H1 (cell line): Measurements from ENCODE around the gene TRIM41. TPM values are rescaled to one million over a fixed set of nuclear protein-coding genes. Genes with fewer than 3 reads are reported as not detected.
"Not testable (repeated sequence)": the region's sequence is repeated elsewhere in the genome, so short reads cannot be mapped to it uniquely, and the experiment has no call there.

Experiments
- CTCF ChIA-PET: fragments of 300-600 bp; sonication (Branson Sonifier 250); formaldehyde crosslinking; loops from one replicate; lab custom pipeline; 2021; ENCODE audit not compliant: partially characterized antibody; lab: Charles Lee
- POLR2A ChIA-PET: fragments of 300-600 bp; sonication (Branson Sonifier 250); formaldehyde crosslinking; loops from one replicate; lab custom pipeline; 2021; ENCODE audit warnings: inconsistent platforms; ENCODE audit not compliant: partially characterized antibody; lab: Charles Lee
- DNase-seq, 2 experiments: peaks; one replicate each; pipeline versions ENCODE4 v3.0.0 to v3.0.0-alpha.2; 2010 to 2022; ENCODE audit warnings: low spot score in 2 of 2, low read depth in 1 of 2, mixed read lengths in 1 of 2
- FAIRE-seq: peaks from 2 replicates; lab custom pipeline; 2011; peaks lifted over from hg19 to GRCh38; lab: Jason Lieb, UNC
- H2AFZ ChIP-seq: 2 replicates; pipeline ENCODE4 v1.8.1; 2012; ENCODE audit warnings: low read length, inconsistent platforms
- H2AK5ac ChIP-seq: 2 replicates; pipeline ENCODE4 v1.6.1; 2013; ENCODE audit warnings: low read depth, low read length
- H2BK120ac ChIP-seq: replicated peaks from 2 replicates; pipeline ENCODE3; 2013; ENCODE audit warnings: low read depth, low read length, inconsistent platforms
- H2BK12ac ChIP-seq: 2 replicates; pipeline ENCODE4 v1.6.1; 2013; ENCODE audit warnings: low read depth, low read length
- H2BK15ac ChIP-seq: 2 replicates; pipeline ENCODE4 v1.6.1; 2013; ENCODE audit warnings: low read length
- H2BK20ac ChIP-seq: 2 replicates; pipeline ENCODE4 v1.6.1; 2013; ENCODE audit warnings: low read length
- H2BK5ac ChIP-seq: 2 replicates; pipeline ENCODE4 v1.6.1; 2013; ENCODE audit warnings: low read depth, low read length
- H3K14ac ChIP-seq: 2 replicates; pipeline ENCODE4 v1.6.1; 2013; ENCODE audit warnings: inconsistent platforms; ENCODE audit not compliant: insufficient read length
- H3K18ac ChIP-seq: 2 replicates; pipeline ENCODE4 v1.6.1; 2013; ENCODE audit warnings: low read length; ENCODE audit errors: extremely low read depth
- H3K23ac ChIP-seq: 2 replicates; pipeline ENCODE4 v1.6.1; 2013; ENCODE audit warnings: inconsistent platforms; ENCODE audit not compliant: insufficient read length
- H3K23me2 ChIP-seq: 2 replicates; pipeline ENCODE4 v1.6.1; 2013; ENCODE audit warnings: low read depth, low read length
- H3K27ac ChIP-seq: 2 replicates; pipeline ENCODE4 v1.6.1; 2011; ENCODE audit warnings: low read depth, low read length, inconsistent platforms
- H3K27me3 ChIP-seq, 4 experiments: replicated peaks in 1 of 4; 1 replicate in 1 of 4; 2 replicates in 3 of 4; pipeline versions ENCODE4 v1.6.1 to v1.8.1; 2011 to 2013; ENCODE audit warnings: low read length in 3 of 4, mild to moderate bottlenecking in 3 of 4, inconsistent platforms in 2 of 4, mixed read lengths in 2 of 4, moderate library complexity in 1 of 4; ENCODE audit not compliant: control insufficient read depth in 3 of 4, insufficient read depth in 3 of 4; ENCODE audit errors: extremely low read depth in 1 of 4
- H3K36me3 ChIP-seq, 4 experiments: 2 replicates each; pipeline versions ENCODE4 v1.6.1 to v1.8.1; 2011 to 2013; ENCODE audit warnings: mild to moderate bottlenecking in 4 of 4, low read length in 3 of 4, moderate library complexity in 2 of 4, control low read depth in 1 of 4, inconsistent platforms in 1 of 4; ENCODE audit not compliant: insufficient read depth in 4 of 4, control insufficient read depth in 2 of 4
- H3K4ac ChIP-seq: replicated peaks from 2 replicates; pipeline ENCODE3; 2013; ENCODE audit warnings: low read length, low read depth, mixed read lengths, inconsistent platforms; ENCODE audit not compliant: insufficient read length
- H3K4me1 ChIP-seq, 4 experiments: replicated peaks in 1 of 4; 1 replicate in 1 of 4; 2 replicates in 3 of 4; pipeline versions ENCODE4 v1.6.1 to v1.8.1; 2011 to 2013; ENCODE audit warnings: low read length in 3 of 4, inconsistent platforms in 2 of 4, mixed read lengths in 1 of 4; ENCODE audit not compliant: insufficient read depth in 4 of 4, control insufficient read depth in 3 of 4
- H3K4me2 ChIP-seq, 2 experiments: 2 replicates each; pipeline versions ENCODE4 v1.6.1 to v1.8.1; 2011 to 2013; ENCODE audit warnings: low read depth in 2 of 2, low read length in 2 of 2, control low read depth in 1 of 2, inconsistent platforms in 1 of 2, mild to moderate bottlenecking in 1 of 2; ENCODE audit not compliant: insufficient read depth in 1 of 2
- H3K4me3 ChIP-seq, 4 experiments: fragments of 200-600, 300-600 bp in 1 of 4; sonication (generic), shearing (Covaris generic), sonication (Bioruptor Twin) in 1 of 4; 2 replicates each; pipeline versions ENCODE4 v1.5.1 to v1.8.1; 2011 to 2016; ENCODE audit warnings: low read length in 4 of 4, low read depth in 3 of 4, control low read depth in 2 of 4, inconsistent platforms in 2 of 4, mild to moderate bottlenecking in 2 of 4, mixed read lengths in 1 of 4, moderate library complexity in 1 of 4; ENCODE audit not compliant: insufficient read depth in 2 of 4; ENCODE audit errors: extremely low read depth in 1 of 4
- H3K56ac ChIP-seq: replicated peaks from 2 replicates; pipeline ENCODE3; 2013; ENCODE audit warnings: low read depth, mild to moderate bottlenecking, mixed read lengths, low read length, inconsistent platforms; ENCODE audit not compliant: insufficient read length
- H3K79me1 ChIP-seq: 2 replicates; pipeline ENCODE4 v1.6.1; 2013; ENCODE audit warnings: low read depth, low read length, control low read depth
- H3K79me2 ChIP-seq, 2 experiments: 2 replicates each; pipeline versions ENCODE4 v1.6.1 to v1.8.1; 2012 to 2013; ENCODE audit warnings: low read length in 2 of 2, mild to moderate bottlenecking in 2 of 2, inconsistent platforms in 1 of 2; ENCODE audit not compliant: insufficient read depth in 2 of 2, control insufficient read depth in 1 of 2
- H3K9ac ChIP-seq, 4 experiments: replicated peaks in 1 of 4; 1 replicate in 1 of 4; 2 replicates in 3 of 4; pipeline versions ENCODE4 v1.6.1 to v1.8.1; 2011 to 2013; ENCODE audit warnings: low read depth in 3 of 4, low read length in 3 of 4, control low read depth in 2 of 4, mild to moderate bottlenecking in 2 of 4, moderate library complexity in 2 of 4, inconsistent platforms in 1 of 4; ENCODE audit errors: extremely low read depth in 1 of 4
- H3K9me3 ChIP-seq, 2 experiments: 2 replicates each; pipeline versions ENCODE4 v1.6.1 to v1.8.1; 2012 to 2013; ENCODE audit warnings: mild to moderate bottlenecking in 2 of 2, moderate library complexity in 2 of 2, control low read depth in 1 of 2, inconsistent platforms in 1 of 2, low read depth in 1 of 2, low read length in 1 of 2, mixed read lengths in 1 of 2; ENCODE audit not compliant: insufficient read depth in 2 of 2
- H4K20me1 ChIP-seq, 2 experiments: replicated peaks in 1 of 2; 2 replicates each; pipeline versions ENCODE3 to v1.8.1; 2011 to 2013; ENCODE audit warnings: inconsistent platforms in 2 of 2, low read length in 2 of 2, mild to moderate bottlenecking in 1 of 2; ENCODE audit not compliant: insufficient read depth in 2 of 2, control insufficient read depth in 1 of 2
- H4K5ac ChIP-seq: 2 replicates; pipeline ENCODE4 v1.6.1; 2013; ENCODE audit warnings: low read length, low read depth, mixed read lengths, inconsistent platforms; ENCODE audit not compliant: insufficient read length
- H4K8ac ChIP-seq: 2 replicates; pipeline ENCODE4 v1.8.0; 2013; ENCODE audit warnings: mild to moderate bottlenecking, moderate library complexity, low read length, inconsistent platforms; ENCODE audit not compliant: insufficient read depth; ENCODE audit errors: extremely low read depth
- H4K91ac ChIP-seq: replicated peaks from 2 replicates; pipeline ENCODE3; 2013; ENCODE audit warnings: low read length, mixed read lengths, inconsistent platforms; ENCODE audit not compliant: insufficient read length
- CTCF ChIP-seq, 3 experiments: IDR thresholded peaks; 1 replicate in 2 of 3; 2 replicates in 1 of 3; pipeline versions ENCODE4 v1.5.1 to v1.6.1; 2011; ENCODE audit warnings: low read length in 3 of 3, mild to moderate bottlenecking in 3 of 3, inconsistent platforms in 2 of 3, low read depth in 1 of 3, moderate library complexity in 1 of 3; ENCODE audit not compliant: insufficient read depth in 1 of 3; ENCODE audit errors: control extremely low read depth in 1 of 3
- RAD21 ChIP-seq, 2 experiments: IDR thresholded peaks in 1 of 2; conservative IDR thresholded peaks in 1 of 2; 2 replicates each; pipeline ENCODE4 v1.6.1; 2011; ENCODE audit warnings: low read depth in 2 of 2, low read length in 2 of 2, improper control_type of control experiment in 1 of 2, inconsistent platforms in 1 of 2, mild to moderate bottlenecking in 1 of 2, moderate library complexity in 1 of 2
- RBBP5 ChIP-seq: IDR thresholded peaks from 2 replicates; pipeline ENCODE4 v1.7.1; 2012; ENCODE audit warnings: low read depth, mild to moderate bottlenecking, inconsistent platforms, low read length, moderate library complexity, borderline replicate concordance
- TAF1 ChIP-seq: IDR thresholded peaks from 2 replicates; pipeline ENCODE4 v1.6.1; 2011; ENCODE audit warnings: mild to moderate bottlenecking, low read depth, low read length
- TBP ChIP-seq: IDR thresholded peaks from 2 replicates; pipeline ENCODE4 v1.6.1; 2011; ENCODE audit warnings: low read depth, low read length, improper control_type of control experiment
- WGBS, 2 experiments: shearing (Covaris generic) in 1 of 2; methylation state at CpG; one replicate each; pipeline versions ENCODE4 v1.1.6 to v1.1.7; 2013 to 2015; ENCODE audit warnings: low lambda C conversion rate in 2 of 2, mixed read lengths in 2 of 2, inconsistent platforms in 1 of 2, low coverage in 1 of 2, missing lambda C conversion rate in 1 of 2; ENCODE audit not compliant: insufficient replicate concordance in 2 of 2, insufficient coverage in 1 of 2, insufficient read length in 1 of 2; ENCODE audit errors: extremely low coverage in 1 of 2, missing lambda C conversion rate in 1 of 2; 5-methylcytosine and 5-hydroxymethylcytosine counted together
- polyA plus RNA-seq, 7 experiments: library from polyadenylated mRNA; depleted of rRNA in 3 of 7; stranded (reverse) in 5 of 7; unstranded in 2 of 7; fragments of >200 nt in 5 of 7; fragments of 200-250 nt in 2 of 7; gene quantifications; 1 replicate in 5 of 7; 2 replicates in 1 of 7; 4 replicates in 1 of 7; pipeline versions ENCODE4 v1.2.1 to v1.2.3, GENCODE V29; 2011 to 2013; ENCODE audit warnings: missing spikeins in 2 of 7, mixed read lengths in 2 of 7
- total RNA-seq: library from RNA; stranded (reverse); fragmentation: NEBNext Ultra II Directional; extraction: Animal tissue kit (Norgen Biotek cat#: 25700); gene quantifications from 2 replicates; pipeline ENCODE4 v1.2.1, GENCODE V29; 2021

Gene TRIM41
- total and polyA plus RNA-seq, 2 of the 8 experiments (the other 6 are each of a cell fraction or from before 2014, with no cell fraction given) = 12.9 to 21.6 TPM

- H3K4me2 ChIP-seq = peak overlapping the region; percentile 10 to 68; a peak in 3 of 4 replicates
- H4K8ac ChIP-seq, H3K56ac ChIP-seq, DNase-seq, H3K9me3 ChIP-seq, H3K79me1 ChIP-seq, H4K20me1 ChIP-seq, H3K4me1 ChIP-seq, H2BK20ac ChIP-seq, H3K27ac ChIP-seq, H3K36me3 ChIP-seq, FAIRE-seq, H3K14ac ChIP-seq, H3K23me2 ChIP-seq, H4K5ac ChIP-seq, H2BK5ac ChIP-seq, H2BK12ac ChIP-seq, H2BK15ac ChIP-seq, H3K23ac ChIP-seq, H2BK120ac ChIP-seq, H3K18ac ChIP-seq, H2AFZ ChIP-seq, H4K91ac ChIP-seq, H2AK5ac ChIP-seq, H3K4ac ChIP-seq, H3K27me3 ChIP-seq, H3K79me2 ChIP-seq: not testable (repeated sequence)
- H3K4me3 ChIP-seq = peak overlapping the region; percentile 14 to 68 (median 29); a peak in 6 of 8 replicates
- peak overlapping the region in 2 of 4 experiments; percentile 16 to 52; a peak in 1 of 7 replicates for H3K9ac ChIP-seq
- TF ChIP-seq TBP (peak; percentile 23; the same call in 1 of the 2 replicates), CTCF (IDR thresholded peaks at IDR 0.05; ENCODE audit: control extremely low read depth in 1 of 3, insufficient read depth in 1 of 3, low read depth in 1 of 3, low read length in 3 of 3) (peak; percentile 17 to 43 (median 28)), RBBP5 (peak; percentile 71; the same call in 1 of the 2 replicates), RAD21 (IDR thresholded peaks at IDR 0.05 in 1 of 2, conservative IDR thresholded peaks at IDR 0.05 in 1 of 2; ENCODE audit: low read depth in 2 of 2, low read length in 2 of 2) (peak; percentile 21 to 51; a peak in 3 of 4 replicates), TAF1 (peak; percentile 15; the same call in 1 of the 2 replicates)
- ChIA-PET CTCF (interaction anchor here (0.7 to 2.1 kb wide), 2 partner anchors 9 to 488 kb away, joined by 3 to 9 read pairs; no protein-coding TSS in a partner anchor), POLR2A (interaction anchor here (1.1 to 2.6 kb wide), 7 partner anchors 9 to 39 kb away, joined by 3 to 25 read pairs (median 5); partner anchors contain the start of genes RACK1 and TRIM52)
- WGBS, 2 experiments = 2% methylated on average over 28 of the region's 28 CpGs; no CpG with 5 or more reads in 1 of the 2 experiments
These were observed 50.3 kb downstream of the TRIM41 start for GRCh38 chr5:181273433-181273744.
